ENCODE data around the gene ADAD2. TPM values are rescaled to one million over a fixed set of nuclear protein-coding genes. Genes with fewer than 3 reads are reported as not detected.

ADAD2 gene
- total and polyA plus RNA-seq, 12 donors: 0.36 to 5.9 (median 0.85) TPM; not detected in 4

DNA sequence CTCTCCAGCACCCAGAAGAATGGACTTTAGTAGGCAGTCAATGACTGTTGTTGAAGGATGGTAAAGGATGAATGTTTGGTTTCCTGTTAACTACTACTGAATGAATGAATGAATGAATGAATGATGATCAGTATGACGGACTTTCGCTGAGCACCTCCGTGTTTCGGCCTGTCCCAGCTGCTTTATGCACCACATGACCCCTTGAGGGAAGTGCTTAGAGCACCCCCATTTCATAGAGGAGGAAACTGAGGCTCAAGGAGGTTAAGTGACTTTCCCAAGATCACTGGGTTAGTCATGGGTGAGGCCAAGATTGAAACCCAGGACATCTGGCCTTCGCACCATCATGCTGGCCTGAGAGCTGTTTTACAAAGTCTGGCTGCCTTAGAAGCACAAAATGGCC, 42.0 kb downstream of the ADAD2 start:
- intact Hi-C loops (cut with DNase I): no loop called here
- ATAC-seq: no peak
- H3K27me3 ChIP-seq: peaks cover 0 to 13% (median 0%) of the 10 kb centered on the region in 7 donors
- no peak for DNase-seq
- TF ChIP-seq, protein P1, sequence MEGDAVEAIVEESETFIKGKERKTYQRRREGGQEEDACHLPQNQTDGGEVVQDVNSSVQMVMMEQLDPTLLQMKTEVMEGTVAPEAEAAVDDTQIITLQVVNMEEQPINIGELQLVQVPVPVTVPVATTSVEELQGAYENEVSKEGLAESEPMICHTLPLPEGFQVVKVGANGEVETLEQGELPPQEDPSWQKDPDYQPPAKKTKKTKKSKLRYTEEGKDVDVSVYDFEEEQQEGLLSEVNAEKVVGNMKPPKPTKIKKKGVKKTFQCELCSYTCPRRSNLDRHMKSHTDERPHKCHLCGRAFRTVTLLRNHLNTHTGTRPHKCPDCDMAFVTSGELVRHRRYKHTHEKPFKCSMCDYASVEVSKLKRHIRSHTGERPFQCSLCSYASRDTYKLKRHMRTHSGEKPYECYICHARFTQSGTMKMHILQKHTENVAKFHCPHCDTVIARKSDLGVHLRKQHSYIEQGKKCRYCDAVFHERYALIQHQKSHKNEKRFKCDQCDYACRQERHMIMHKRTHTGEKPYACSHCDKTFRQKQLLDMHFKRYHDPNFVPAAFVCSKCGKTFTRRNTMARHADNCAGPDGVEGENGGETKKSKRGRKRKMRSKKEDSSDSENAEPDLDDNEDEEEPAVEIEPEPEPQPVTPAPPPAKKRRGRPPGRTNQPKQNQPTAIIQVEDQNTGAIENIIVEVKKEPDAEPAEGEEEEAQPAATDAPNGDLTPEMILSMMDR (IDR thresholded peaks at IDR 0.05): no peak
- H3K9me3 ChIP-seq: no peaks in the 10 kb centered on the region
- WGBS, 2 donors: 96 to 97% methylated on average over 5 of the region's 5 CpGs
- no peak overlapping the region for H3K27ac ChIP-seq
- H3K4me3 ChIP-seq: no peak overlapping the region
- H3K36me3 ChIP-seq: no peaks in the 10 kb centered on the region
- H3K4me1 ChIP-seq: peaks cover 0 to 28% (median 8%) of the 10 kb centered on the region in 9 donors

DNA sequence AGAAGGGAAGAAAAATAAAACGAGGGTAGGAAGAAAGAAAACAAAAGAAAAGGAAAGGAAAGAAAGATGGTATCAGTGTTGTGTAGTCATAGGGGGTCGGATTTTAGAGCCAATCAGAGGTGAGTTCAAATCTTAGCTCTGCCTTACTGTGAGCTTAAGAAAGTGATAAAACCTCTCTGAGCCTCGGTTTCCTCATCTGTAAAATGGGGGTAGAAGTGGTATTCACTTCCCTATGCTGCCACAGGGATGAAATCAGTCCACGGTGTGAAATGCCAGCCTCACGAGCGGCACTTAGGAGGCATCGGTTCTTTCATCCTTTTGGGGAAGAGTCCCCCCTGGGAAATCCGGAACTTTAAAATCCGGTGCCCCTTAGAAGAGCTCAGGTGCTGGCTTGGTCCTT, 42.8 kb downstream of the ADAD2 start:
- TF ChIP-seq, protein P1 (IDR thresholded peaks at IDR 0.05): no peak
- no peak overlapping the region for H3K27ac ChIP-seq

DNA sequence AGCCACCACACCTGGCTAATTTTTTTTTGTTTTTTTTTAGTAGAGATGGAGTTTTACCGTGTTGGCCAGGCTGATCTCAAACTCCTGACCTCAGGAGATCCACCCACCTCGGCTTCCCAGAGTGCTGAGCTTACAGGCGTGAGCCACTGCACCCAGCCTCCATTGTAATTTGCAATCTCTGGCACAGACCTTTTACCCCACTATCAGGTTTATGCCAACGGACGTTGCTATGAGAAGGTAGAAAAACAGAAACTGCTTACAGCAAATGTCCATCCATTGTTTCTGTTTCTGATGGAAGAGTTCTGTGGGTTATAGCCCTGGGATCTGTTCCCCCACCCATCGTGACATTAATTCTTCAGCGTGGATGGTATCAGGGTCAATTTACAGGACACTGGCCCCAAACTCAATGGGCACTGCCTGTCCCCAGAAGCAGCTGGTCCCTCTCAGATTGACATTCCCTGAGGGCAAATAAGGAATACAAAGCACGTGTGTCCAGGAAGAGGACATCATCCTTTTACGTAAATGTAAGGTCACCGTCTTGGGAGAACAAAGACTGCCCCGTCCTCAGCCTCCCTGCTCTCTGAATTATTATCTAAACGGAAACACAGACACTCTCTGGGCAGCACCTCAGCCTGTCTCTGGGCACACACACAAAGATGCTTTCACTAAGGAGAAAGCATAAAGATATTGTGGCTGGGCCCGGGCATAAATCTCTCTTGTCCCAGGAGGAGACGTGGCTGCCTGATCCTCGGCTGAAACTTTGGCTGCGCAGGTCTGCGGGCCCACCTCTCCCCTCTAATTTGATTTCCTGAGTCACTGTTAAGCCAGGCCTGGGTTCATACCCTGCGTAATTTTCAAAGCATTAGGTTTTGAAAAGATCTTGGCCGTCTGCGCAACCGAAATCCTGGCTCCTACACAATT, 43.6 kb downstream of the ADAD2 start:
- peak overlapping the region in 3 of 10 donors; percentile 19 to 41 (median 36) for H3K27ac ChIP-seq
- H3K4me3 ChIP-seq: no peak overlapping the region
- H3K4me1 ChIP-seq: peaks cover 0 to 17% (median 3%) of the 10 kb centered on the region in 9 donors
- intact Hi-C loops (cut with DNase I): no loop called here
- DNase-seq (no peak), ATAC-seq (peak in 5 of 8 donors; percentile 30 to 70 (median 56))
- peaks cover 0 to 29% (median 5%) of the 10 kb centered on the region in 7 donors for H3K27me3 ChIP-seq
- no peaks in the 10 kb centered on the region for H3K9me3 ChIP-seq
- TF ChIP-seq, protein P1 (IDR thresholded peaks at IDR 0.05): no peak
- WGBS, 2 donors: 54 to 60% methylated on average over 21 of the region's 21 CpGs
- no peaks in the 10 kb centered on the region for H3K36me3 ChIP-seq

More for the DNA sequence above, 42.8 kb downstream of the ADAD2 start:
- peaks cover 0 to 21% (median 0%) of the 10 kb centered on the region in 7 donors for H3K27me3 ChIP-seq
- H3K4me1 ChIP-seq: peaks cover 0 to 20% (median 2%) of the 10 kb centered on the region in 9 donors
- 82 to 86% methylated on average over 9 of the region's 9 CpGs for WGBS, 2 donors
- no peaks in the 10 kb centered on the region for H3K36me3 ChIP-seq
- DNase-seq (no peak), ATAC-seq (no peak)
- no peaks in the 10 kb centered on the region for H3K9me3 ChIP-seq
- intact Hi-C loops (cut with DNase I): no loop called here
- no peak overlapping the region for H3K4me3 ChIP-seq

DNA sequence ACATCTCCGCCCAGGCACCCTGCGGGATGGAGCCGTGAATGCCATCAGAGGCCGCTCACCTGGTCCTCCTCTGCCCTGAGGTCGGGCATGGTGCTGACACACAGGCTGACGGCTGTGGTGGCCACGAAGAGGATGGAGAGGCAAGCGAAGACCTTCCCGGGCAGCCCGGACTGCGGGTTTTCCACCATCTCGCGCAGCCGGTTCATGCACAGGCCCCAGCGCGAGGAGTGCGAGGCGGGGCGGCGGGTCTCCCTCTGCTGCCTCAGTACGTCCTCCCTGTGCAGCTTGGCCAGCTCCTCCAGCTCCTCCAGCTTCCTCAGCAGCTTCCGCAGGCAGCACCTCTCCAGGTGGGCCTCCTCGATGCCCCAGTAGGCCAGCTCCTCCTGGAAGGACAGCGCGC, 45.7 kb downstream of the ADAD2 start:
- DNase-seq (no peak), ATAC-seq (peak in 1 of 8 donors; percentile 40)
- intact Hi-C loops (cut with DNase I): no loop called here
- Histone ChIP-seq H3K9me3 (no peaks in the 10 kb centered on the region), H3K4me1 (peaks cover 0 to 18% (median 3%) of the 10 kb centered on the region in 9 donors), H3K4me3 (no peak overlapping the region), H3K36me3 (no peaks in the 10 kb centered on the region), H3K27me3 (peaks cover 0 to 47% (median 20%) of the 10 kb centered on the region in 7 donors), H3K27ac (no peak overlapping the region)
- TF ChIP-seq, protein P1 (IDR thresholded peaks at IDR 0.05): no peak
- WGBS, 2 donors: 91 to 93% methylated on average over 25 of the region's 25 CpGs

Measured in heart right ventricle (tissue), 16 donors.